Smooth muscle cell (in vitro differentiated cells): Measurements from ENCODE around the gene SNX6. TPM values are rescaled to one million over a fixed set of nuclear protein-coding genes. Genes with fewer than 3 reads are reported as not detected.

ENCODE experiments used
- polyA plus RNA-seq: library from polyadenylated mRNA; unstranded; fragments of >200 nt; fragmentation: Nextera tagmentation; extraction: Ambion mirVana; gene quantifications from 2 replicates; pipeline ENCODE4 v1.2.1, GENCODE V29; 2016
- small RNA-seq: library from RNA; depleted of rRNA; stranded (forward); fragments of <200 nt; gene quantifications from one replicate; pipeline ENCODE3, GENCODE V24; 2014
- total RNA-seq: library from RNA; depleted of rRNA; stranded (reverse); fragments of >200 nt; gene quantifications from 2 replicates; pipeline ENCODE4 v1.2.3, GENCODE V29; 2014

Gene SNX6
- total and polyA plus RNA-seq, 2 experiments from 2014 or later, result 55.7 to 192 TPM

Small RNAs within 50 kb of the gene (small RNA-seq; reads per million reads assigned to genes)
- gene RNU1-27P (not detected), gene RNU1-28P (not detected), gene RNU6-1261P (not detected)

Other genes with a start within 250 kb of the SNX6 start
- 23.7 and 28.8 TPM in 2 replicates for gene SPTSSA, start 167.9 kb downstream of the SNX6 start, total RNA-seq
- gene SPTSSA, start 167.9 kb downstream of the SNX6 start, polyA plus RNA-seq, result 22.8 and 23.9 TPM in 2 replicates
- 45.6 and 50.3 TPM in 2 replicates for gene EAPP, start 90.4 kb downstream of the SNX6 start, total RNA-seq
- 42.3 and 43.1 TPM in 2 replicates for gene EAPP, start 90.4 kb downstream of the SNX6 start, polyA plus RNA-seq
- 64.5 and 71.9 TPM in 2 replicates for gene CFL2, start 84.4 kb upstream of the SNX6 start, total RNA-seq
- gene CFL2, start 84.4 kb upstream of the SNX6 start, polyA plus RNA-seq, result 60.8 and 71.7 TPM in 2 replicates
- gene BAZ1A, start 245.2 kb upstream of the SNX6 start, total RNA-seq, result 21.7 and 31.9 TPM in 2 replicates
- 12.4 and 16.5 TPM in 2 replicates for gene BAZ1A, start 245.2 kb upstream of the SNX6 start, polyA plus RNA-seq